GM18861 (cell line): ENCODE data around the gene KLHL28.
"Not testable (repeated sequence)": the region's sequence is repeated elsewhere in the genome, so short reads cannot be mapped to it uniquely, and the experiment has no call there.

Source experiments
- ATAC-seq: cut with Tn5 transposase; IDR thresholded peaks from one replicate; pipeline ENCODE4 v1.9.1; 2021; ENCODE audit not compliant: unreplicated experiment

KLHL28 gene

DNA sequence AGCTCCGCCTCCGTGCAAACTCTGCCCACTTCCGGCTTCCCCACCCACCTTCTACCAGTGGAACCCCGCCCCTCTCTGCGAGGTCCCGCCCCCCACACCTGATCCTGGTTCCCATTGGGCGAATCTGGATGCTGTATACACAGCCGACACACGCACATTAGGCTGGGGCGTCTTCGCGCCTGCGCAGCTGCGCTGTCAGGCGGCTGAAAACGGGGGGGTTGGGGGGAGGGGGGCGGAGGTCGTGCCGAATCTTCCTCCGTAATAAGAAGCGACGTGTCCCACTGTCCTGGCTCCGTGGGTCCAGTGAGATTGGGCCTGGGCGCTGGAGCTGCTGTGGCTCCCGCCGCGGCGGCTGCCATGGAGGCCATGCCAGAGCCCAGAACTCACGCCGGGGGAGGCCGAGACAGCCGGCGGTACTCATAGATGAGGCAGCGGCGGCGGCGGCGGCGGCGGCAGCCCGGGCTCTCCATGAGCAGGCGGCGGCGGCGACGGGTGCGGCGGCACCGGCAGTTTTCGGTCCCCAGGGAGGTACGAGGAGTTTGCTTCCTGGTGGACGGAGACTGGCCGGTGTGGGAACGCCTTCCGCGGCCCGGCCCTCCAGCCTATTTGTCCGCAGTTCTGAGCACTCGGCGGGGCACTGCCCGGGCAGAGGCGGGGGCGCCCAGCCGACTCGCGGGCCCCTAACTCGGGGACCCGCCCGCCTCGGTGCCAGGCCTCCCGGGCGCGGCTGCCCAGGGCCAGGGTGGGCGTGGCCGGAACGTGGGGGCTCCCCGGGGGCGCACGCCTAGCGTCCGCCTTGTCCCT lies 64.5 kb downstream of the KLHL28 start:
- peak; percentile 82 for ATAC-seq

DNA sequence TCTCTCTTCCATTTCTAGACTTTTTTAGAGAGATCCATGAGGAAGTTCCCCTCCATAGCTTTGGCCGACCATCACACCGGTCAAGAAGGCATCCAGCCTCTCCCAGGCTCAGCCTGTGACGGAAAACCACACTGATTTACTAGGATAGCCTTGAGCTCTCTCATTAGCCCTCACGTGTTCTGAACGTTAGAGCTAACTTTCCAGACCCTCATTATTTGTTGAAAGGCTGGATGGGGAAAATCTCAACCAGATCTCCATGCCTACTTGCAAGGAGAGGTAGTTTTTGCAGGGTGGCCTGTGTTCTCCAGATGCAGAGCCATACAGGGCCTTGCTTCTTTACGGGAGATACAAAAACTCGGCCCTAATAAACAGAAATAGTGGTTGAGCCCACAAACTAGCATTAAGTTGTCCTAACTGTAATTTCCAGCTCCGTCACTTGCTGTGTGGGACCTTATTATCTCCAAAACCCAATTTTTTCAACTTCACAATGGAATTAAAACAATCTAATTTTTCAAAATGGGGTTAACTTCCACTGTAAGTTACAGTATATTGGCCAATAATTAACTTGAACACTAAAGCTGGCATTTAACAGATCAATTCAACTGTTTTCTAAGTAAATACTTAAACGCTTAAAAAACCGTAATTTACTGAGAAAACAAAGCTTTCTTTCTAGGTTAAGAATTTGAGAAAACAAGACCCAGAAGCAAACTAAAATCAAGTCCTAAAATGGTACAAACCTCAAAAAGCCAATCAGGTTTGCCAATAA lies 65.3 kb downstream of the KLHL28 start:
- peak; percentile 1 for ATAC-seq

DNA sequence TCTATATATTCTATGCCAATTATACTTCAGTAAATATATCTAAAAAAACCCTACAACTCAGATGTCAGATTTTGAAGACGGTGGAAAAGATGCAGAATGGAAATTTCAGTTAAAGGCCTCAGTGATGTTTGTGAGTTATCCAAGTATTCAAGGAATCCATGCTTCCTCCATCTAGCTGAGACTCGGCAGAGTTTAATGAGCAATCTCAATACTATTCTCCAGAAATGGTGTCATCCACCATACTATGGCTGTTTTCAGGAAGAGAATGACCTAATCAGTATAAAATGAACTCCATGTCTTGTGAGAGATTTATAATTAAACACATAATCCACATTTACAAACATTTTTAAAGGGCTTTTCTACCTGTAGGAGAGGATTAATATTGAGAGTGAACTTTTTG lies 66.0 kb downstream of the KLHL28 start:
- ATAC-seq: no peak

DNA sequence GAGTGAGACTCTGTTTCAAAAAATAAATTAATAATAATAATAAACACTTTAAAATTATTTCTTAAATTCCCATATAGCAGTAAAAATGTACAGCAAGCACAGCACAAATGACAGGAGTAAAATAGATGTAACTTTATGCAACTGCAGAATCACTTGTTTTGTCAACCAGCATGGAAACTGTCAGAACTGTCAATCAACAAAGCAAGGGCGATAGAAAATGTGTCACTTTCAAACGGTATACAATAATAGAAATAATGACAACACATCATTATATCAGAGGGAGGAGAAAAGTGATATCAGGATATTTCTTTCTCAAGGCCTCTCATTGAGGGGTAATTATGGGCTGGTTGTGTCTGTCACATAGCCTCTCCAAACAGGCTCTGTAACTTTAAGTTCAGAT lies 68.2 kb downstream of the KLHL28 start:
- no peak for ATAC-seq

DNA sequence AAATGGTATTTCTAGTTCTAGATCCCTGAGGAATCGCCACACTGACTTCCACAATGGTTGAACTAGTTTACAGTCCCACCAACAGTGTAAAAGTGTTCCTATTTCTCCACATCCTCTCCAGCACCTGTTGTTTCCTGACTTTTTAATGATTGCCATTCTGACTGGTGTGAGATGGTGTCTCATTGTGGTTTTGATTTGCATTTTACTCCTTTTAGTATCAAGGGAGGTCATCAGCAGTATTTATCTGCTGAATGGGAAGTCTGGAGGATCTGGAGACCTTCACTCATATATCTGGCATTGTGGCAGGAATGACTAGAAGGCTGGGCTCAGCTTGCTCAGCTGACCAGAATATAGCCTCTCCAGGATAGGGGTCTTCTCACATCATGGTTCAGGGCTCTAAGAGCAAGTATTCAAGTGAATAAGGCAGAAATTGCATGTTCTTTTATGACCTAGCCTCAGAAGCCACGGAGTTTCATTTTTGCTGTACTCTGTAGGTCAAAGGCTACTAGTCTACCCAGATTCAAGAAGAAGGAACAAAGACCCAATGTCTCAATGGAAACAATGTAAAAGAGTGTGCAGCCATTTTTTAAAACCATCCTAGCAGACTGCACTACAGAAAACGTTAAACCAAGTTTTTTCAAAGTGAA lies 69.9 kb downstream of the KLHL28 start:
- not testable (repeated sequence) for ATAC-seq

DNA sequence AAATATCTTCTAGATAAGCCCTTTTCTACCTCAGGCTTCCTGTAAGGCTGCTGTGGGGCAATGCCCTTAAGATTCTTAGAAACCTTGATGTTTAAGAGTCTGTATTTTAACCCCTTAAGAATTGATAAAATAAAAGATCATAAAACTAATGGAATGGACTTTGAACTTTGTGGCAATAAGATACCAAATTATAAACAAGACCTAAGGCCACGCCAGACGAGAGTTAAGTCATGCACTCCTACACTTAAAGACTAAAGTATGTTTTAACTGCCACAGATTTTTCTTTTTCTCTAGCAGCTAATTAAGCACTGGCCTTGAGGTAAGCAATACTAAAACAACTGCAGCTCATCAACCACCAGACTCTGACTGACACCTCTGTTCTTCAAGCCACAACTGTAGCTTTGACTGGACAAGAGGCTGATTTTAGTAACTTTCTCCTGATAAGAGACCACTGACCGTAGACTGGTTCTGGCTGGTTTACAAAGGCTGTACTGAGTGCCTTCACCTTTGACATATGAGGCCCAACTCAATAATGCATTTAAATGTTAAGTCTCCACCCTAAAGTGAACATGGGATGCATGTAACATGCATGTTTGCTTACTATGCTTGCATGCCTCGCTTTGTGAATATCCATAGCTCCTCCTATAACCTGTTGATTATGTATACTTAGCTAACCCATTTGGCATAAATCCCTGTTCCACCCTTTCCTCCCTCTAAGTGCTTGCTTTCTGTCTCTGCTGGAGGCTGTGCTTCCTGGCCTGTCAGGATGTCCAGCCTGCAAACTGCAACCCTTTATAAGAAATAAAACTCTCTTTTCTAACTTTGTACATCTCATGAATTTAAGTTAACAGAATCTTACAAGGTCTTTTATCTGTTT lies 71.9 kb downstream of the KLHL28 start:
- ATAC-seq: no peak

DNA sequence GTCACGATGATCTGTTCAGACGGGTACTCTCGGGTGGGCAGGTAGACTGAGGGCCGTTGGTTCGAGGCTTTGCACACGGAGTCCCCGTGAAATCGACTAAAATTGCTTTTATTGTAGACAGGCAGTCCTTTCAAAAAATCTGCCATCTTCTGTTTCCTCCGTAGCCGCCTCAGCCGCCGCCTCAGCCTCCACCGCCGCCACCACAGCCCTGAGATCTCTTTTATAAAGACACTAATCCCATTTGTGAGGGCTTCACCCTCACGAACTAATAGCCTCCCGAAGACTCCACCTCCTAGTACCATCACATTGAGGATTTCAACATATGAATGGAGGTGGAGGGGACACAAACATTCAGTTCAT lies 74.2 kb downstream of the KLHL28 start:
- no peak for ATAC-seq

DNA sequence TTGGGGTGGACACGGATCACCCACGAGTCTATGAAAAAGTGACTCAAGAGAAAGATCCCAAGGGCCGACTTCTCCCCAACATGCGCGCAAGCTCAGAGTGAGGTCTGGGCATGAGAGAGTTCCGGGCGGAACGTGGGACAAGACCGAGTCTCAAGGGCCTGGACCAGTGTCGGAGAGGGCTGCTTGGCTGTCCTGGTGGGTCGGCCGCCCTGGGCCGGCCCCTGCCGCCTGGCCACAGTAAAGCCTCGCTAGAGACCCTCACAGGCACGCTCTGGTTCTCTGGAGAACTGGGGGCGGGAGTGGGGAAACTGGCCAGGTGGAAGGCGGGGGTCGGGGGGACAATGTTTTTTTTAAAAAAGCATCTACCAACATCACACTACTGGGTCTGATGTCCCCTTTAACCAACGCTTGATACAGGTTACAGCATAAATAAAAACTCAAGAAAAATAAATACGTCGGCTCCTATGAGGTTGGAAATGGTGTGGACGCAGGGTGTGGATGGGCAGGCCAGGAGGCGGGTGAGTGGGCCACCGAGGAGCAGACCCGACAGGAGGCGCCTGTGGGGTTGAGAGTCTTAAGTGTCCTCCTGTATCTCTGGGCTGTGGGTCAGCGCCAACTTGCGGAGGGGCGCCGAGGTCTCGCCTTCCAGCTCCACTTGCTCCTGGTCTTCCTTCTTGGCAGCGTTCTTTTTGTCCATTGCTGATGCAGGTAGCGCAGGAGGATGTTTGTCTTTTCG lies 74.7 kb downstream of the KLHL28 start:
- no peak for ATAC-seq

DNA sequence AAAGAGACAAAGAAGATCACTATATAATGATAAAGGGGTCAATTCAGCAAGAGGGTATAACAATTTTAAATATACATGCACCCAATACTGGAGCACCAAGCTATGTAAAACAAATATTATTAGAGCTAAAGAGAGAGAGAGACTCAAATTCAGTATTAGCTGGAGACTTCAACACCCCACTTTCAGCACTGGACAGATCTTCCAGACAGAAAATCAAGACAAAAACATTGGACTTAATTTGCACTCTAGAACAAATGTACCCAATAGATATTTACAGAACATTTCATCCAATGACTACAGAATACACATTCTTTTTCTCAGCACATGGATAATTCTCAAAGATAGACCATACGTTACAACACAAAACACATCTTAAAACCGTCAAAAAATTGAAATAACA lies 81.0 kb downstream of the KLHL28 start:
- ATAC-seq: no peak
